C4-2B (cell line): ENCODE results near the gene TRIM3.

Experiments
- H3K27ac ChIP-seq: fragments of 450-650 bp; 2 replicates; pipeline ENCODE4 v1.5.1; 2017
- ZFX ChIP-seq: fragments of 450-650 bp; IDR thresholded peaks from 2 replicates; pipeline ENCODE4 v1.6.1; 2017
- TF ChIP-seq, protein P1 (sequence below): fragments of 450-650 bp; conservative IDR thresholded peaks from 2 replicates; pipeline ENCODE4 v1.5.1; 2017; ENCODE audit warnings: mild to moderate bottlenecking

The TRIM3 gene

DNA sequence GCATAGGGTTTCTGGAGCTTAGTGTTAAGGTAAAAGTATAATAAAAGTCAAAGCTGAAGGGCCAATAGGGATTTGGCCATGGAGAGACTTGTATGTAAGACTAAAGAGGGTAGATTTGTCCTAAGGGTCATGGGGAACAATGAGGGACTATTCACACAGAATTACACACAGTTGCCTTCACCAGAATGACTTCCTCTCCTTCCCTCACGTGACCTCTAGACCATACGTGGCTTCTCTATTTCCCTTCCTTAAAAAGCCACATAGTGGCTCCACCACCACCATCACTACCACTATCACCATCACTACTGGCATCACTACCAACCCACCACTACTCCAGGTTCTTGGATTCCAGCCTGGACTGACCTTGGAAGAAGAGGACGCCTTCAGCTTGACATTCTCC, 35.7 kb downstream of the TRIM3 start:
- no peak overlapping the region for H3K27ac ChIP-seq
- TF ChIP-seq, protein P1, sequence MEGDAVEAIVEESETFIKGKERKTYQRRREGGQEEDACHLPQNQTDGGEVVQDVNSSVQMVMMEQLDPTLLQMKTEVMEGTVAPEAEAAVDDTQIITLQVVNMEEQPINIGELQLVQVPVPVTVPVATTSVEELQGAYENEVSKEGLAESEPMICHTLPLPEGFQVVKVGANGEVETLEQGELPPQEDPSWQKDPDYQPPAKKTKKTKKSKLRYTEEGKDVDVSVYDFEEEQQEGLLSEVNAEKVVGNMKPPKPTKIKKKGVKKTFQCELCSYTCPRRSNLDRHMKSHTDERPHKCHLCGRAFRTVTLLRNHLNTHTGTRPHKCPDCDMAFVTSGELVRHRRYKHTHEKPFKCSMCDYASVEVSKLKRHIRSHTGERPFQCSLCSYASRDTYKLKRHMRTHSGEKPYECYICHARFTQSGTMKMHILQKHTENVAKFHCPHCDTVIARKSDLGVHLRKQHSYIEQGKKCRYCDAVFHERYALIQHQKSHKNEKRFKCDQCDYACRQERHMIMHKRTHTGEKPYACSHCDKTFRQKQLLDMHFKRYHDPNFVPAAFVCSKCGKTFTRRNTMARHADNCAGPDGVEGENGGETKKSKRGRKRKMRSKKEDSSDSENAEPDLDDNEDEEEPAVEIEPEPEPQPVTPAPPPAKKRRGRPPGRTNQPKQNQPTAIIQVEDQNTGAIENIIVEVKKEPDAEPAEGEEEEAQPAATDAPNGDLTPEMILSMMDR: no peak
- TF ChIP-seq ZFX: no peak

DNA sequence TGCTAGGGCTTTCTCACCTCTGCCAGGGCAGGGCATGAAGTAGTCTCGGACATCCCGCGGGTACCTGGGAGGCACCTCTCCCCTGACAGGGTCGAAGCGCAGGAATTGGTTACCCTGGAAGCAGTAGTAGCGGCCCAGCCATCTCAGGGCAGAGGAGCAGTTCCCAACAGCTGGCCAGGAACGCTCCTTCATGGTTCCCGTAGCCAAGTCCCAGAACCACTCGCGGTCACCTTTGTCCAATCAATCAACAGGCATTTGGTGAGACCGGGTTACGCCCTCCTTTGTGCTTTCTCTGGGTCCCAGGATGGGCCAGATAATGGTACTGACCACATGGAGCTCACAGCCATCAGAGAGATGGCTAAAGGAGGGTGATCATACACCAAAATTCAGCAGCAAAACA, 36.3 kb downstream of the TRIM3 start:
- H3K27ac ChIP-seq: no peak overlapping the region
- TF ChIP-seq, protein P1: no peak
- TF ChIP-seq ZFX: no peak

- H3K27ac ChIP-seq: peak overlapping the region; percentile 58
- no peak for TF ChIP-seq ZFX
- TF ChIP-seq, protein P1: no peak
These were observed 39.6 kb downstream of the TRIM3 start for GRCh38 chr11:6433998-6434660.

- TF ChIP-seq ZFX: no peak
- TF ChIP-seq, protein P1: no peak
- H3K27ac ChIP-seq: no peak overlapping the region
These were observed 41.9 kb downstream of the TRIM3 start for GRCh38 chr11:6431861-6432260.

- TF ChIP-seq, protein P1: no peak
- no peak for TF ChIP-seq ZFX
These were observed 46.2 kb downstream of the TRIM3 start for GRCh38 chr11:6427516-6427915.

DNA sequence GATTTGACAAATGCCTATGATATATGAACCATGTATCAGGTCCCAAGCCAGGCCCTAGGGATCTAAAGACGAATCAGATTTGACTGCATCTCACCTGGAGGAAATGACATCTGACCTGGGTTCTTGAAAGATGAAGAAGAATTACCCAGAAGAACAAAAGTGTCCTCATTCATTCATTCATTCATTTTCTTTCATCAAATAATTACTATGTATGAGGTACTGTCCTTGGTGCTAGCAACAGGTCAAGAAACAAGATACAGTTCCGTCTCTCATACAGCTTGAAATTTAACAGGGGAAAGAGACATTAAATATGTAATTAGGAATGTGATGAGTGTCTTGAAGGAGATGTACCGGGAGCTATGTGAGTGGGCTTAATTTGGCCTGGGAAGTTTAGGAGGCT, 53.1 kb downstream of the TRIM3 start:
- TF ChIP-seq ZFX: no peak
- TF ChIP-seq, protein P1: no peak
- H3K27ac ChIP-seq: no peak overlapping the region

More at GRCh38 chr11:6427516-6427915, 46.2 kb downstream of the TRIM3 start:
- no peak overlapping the region for H3K27ac ChIP-seq

GRCh38 chr11:6419009-6419631, 54.6 kb downstream of the TRIM3 start, which contains the start of gene APBB1:
Gene APBB1 (minus strand): TSS chr11:6419094. CDS start chr11:6411347, 7,747 bp downstream.
- peak within 1 kb of the TSS; percentile 58 for H3K27ac ChIP-seq
- TF ChIP-seq, protein P1: no peak; the same call in 1 of the 2 replicates
- TF ChIP-seq ZFX: no peak
